ENCODE results near the gene NTNG1. TPM values are rescaled to one million over a fixed set of nuclear protein-coding genes. Genes with fewer than 3 reads are reported as not detected.

NTNG1 gene
- total RNA-seq, 1 experiment from 2014 or later: 1.5 TPM

DNA sequence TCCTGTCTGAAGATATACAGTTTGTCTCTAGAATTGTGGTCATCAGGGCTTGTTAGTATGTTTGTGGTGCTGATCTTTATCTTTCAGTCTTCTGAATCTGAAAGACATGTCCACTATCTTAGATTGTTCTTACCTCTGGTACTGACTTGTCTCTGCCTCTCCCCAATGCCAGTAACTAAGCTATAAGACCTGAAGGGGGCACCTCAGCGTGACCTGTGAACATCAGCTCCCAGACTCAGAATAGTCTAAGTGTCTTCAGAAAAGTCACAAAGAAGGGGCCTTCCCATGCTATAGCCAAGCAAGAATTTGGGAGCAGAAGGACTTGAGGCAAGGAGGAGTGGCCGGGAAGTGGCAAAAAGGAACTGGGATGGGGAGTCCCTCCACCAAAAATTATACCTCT, 178.1 kb downstream of the NTNG1 start:
- peak; percentile 49 for TF ChIP-seq CTCF (conservative IDR thresholded peaks at IDR 0.05)
- H3K4ac ChIP-seq (ENCODE audit: low read depth, low read length): no peak overlapping the region
- H4K91ac ChIP-seq (ENCODE audit: insufficient read length, low read depth, low read length): no peak overlapping the region
- H3K56ac ChIP-seq (ENCODE audit: insufficient read length, low read depth, low read length): no peak overlapping the region
- H3K4me1 ChIP-seq (ENCODE audit: insufficient read depth, low read length): no peaks in the 10 kb centered on the region
- H3K4me2 ChIP-seq (ENCODE audit: insufficient read depth, insufficient read length, low read length): no peak overlapping the region
- H3K23ac ChIP-seq (ENCODE audit: insufficient read length, low read depth, low read length): no peak overlapping the region
- no peak overlapping the region for H2BK15ac ChIP-seq (ENCODE audit: low read depth, low read length)
- no peak overlapping the region for H3K18ac ChIP-seq (ENCODE audit: insufficient read length, low read depth, low read length)
- H3K27me3 ChIP-seq (ENCODE audit: insufficient read depth, low read length): no peaks in the 10 kb centered on the region
- H2BK20ac ChIP-seq (ENCODE audit: low read depth, low read length, poor library complexity, severe bottlenecking): no peak overlapping the region
- H2BK5ac ChIP-seq (ENCODE audit: insufficient read length, low read length): no peak overlapping the region
- Mint-ChIP-seq H3K36me3 (ENCODE audit: insufficient read depth in 1 of 3, low read depth in 3 of 3) (no peaks in the 10 kb centered on the region), H3K9me3 (no peaks in the 10 kb centered on the region), H3K27ac (no peak overlapping the region), H3K4me3 (no peak overlapping the region), H3K27me3 (ENCODE audit: low read depth) (no peaks in the 10 kb centered on the region), H3K4me1 (peaks cover 6% of the 10 kb centered on the region in 2 experiments)
- H3K27ac ChIP-seq (ENCODE audit: insufficient read length, low read depth, low read length): no peak overlapping the region
- no peak overlapping the region for H2BK120ac ChIP-seq (ENCODE audit: low read depth, low read length, poor library complexity, severe bottlenecking)
- no peak overlapping the region for H3T11ph ChIP-seq (ENCODE audit: low read length)
- no peak overlapping the region for H3K14ac ChIP-seq (ENCODE audit: insufficient read depth, low read length)
- H4K5ac ChIP-seq (ENCODE audit: insufficient read length, low read depth, low read length): no peak overlapping the region
- WGBS (ENCODE audit: extremely low coverage, insufficient read length, low lambda C conversion rate): no CpG with 5 or more reads among the region's 2 CpGs
- H4K20me1 ChIP-seq (ENCODE audit: control insufficient read depth, insufficient read depth, insufficient read length): no peaks in the 10 kb centered on the region
- H3K79me2 ChIP-seq (ENCODE audit: insufficient read depth, low read length): no peaks in the 10 kb centered on the region
- H2BK12ac ChIP-seq (ENCODE audit: insufficient read length, low read depth, low read length): no peak overlapping the region
- H3K9ac ChIP-seq (ENCODE audit: extremely low read depth, insufficient read length, low read length): no peak overlapping the region
- H3K23me2 ChIP-seq (ENCODE audit: insufficient read length, low read depth, low read length, poor library complexity, severe bottlenecking): no peaks in the 10 kb centered on the region
- DNase-seq: peak; percentile 38
- H2AK5ac ChIP-seq (ENCODE audit: insufficient read length, low read length): no peak overlapping the region
- no peak overlapping the region for H4K8ac ChIP-seq (replicated peaks; ENCODE audit: insufficient read length, low read depth, low read length)
- no peaks in the 10 kb centered on the region for H3K79me1 ChIP-seq (ENCODE audit: insufficient read depth, low read depth, low read length, poor library complexity, severe bottlenecking)
- no peaks in the 10 kb centered on the region for H3K9me3 ChIP-seq (ENCODE audit: control insufficient read depth, low read depth, low read length)
- H2AFZ ChIP-seq (ENCODE audit: low read length): no peak overlapping the region
